ENCODE measurements around the gene TLN1. TPM values are rescaled to one million over a fixed set of nuclear protein-coding genes. Genes with fewer than 3 reads are reported as not detected.

TLN1 gene
- total RNA-seq, 2 donors from 2014 or later, result 117 to 123 TPM

- peaks cover 50% of the 10 kb centered on the region for H3K36me3 ChIP-seq (ENCODE audit: control insufficient read depth, insufficient read depth, low read length)
- peak; percentile 93 for DNase-seq
- Mint-ChIP-seq H3K4me3 (peak within 1 kb of the TSS; percentile 92), H3K4me1 (peaks cover 24% of the 10 kb centered on the region), H3K27me3 (ENCODE audit: insufficient read depth) (no peaks in the 10 kb centered on the region), H3K27ac (peak within 1 kb of the TSS; percentile 92), H3K36me3 (ENCODE audit: low read depth) (peaks cover 39% of the 10 kb centered on the region), H3K9me3 (no peaks in the 10 kb centered on the region)
- no peak for TF ChIP-seq CTCF (conservative IDR thresholded peaks at IDR 0.05)
- no peaks in the 10 kb centered on the region for H3K9me3 ChIP-seq (ENCODE audit: control insufficient read depth, low read length)
- H3K4me1 ChIP-seq (ENCODE audit: control insufficient read depth, insufficient read depth, low read length), result no peaks in the 10 kb centered on the region
- H3K27ac ChIP-seq (ENCODE audit: low read depth, low read length), result no peak within 1 kb of the TSS
- 0% methylated on average over 20 to 69 of the region's 69 CpGs for WGBS, 2 experiments (ENCODE audit: insufficient coverage in 1 of 2, insufficient read length in 1 of 2)
- peak within 1 kb of the TSS; percentile 77 for H3K9ac ChIP-seq (ENCODE audit: extremely low read depth, low read length, poor library complexity, severe bottlenecking)
- no peaks in the 10 kb centered on the region for H3K27me3 ChIP-seq (ENCODE audit: control insufficient read depth, insufficient read depth, low read length, poor library complexity, severe bottlenecking)
- peak within 1 kb of the TSS; percentile 94 for H3K4me3 ChIP-seq (ENCODE audit: low read length)
These were observed 17.0 kb upstream of the TLN1 start, which contains the start of the genes GBA2 and RGP1 for GRCh38 chr9:35748858-35749514. GBA2 (minus strand) TSS chr9:35749228; CDS start chr9:35748704, 524 bp downstream. RGP1 (plus strand) TSS chr9:35749287; CDS start chr9:35749756, 469 bp downstream.

GRCh38 chr9:35748242-35748857, 16.4 kb upstream of the TLN1 start:
- H3K27me3 Mint-ChIP-seq (ENCODE audit: insufficient read depth), result no peaks in the 10 kb centered on the region
- Histone ChIP-seq H3K4me1 (ENCODE audit: control insufficient read depth, insufficient read depth, low read length) (no peaks in the 10 kb centered on the region), H3K9ac (ENCODE audit: extremely low read depth, low read length, poor library complexity, severe bottlenecking) (peak overlapping the region; percentile 77), H3K36me3 (ENCODE audit: control insufficient read depth, insufficient read depth, low read length) (peaks cover 50% of the 10 kb centered on the region), H3K27ac (ENCODE audit: low read depth, low read length) (no peak overlapping the region), H3K9me3 (ENCODE audit: control insufficient read depth, low read length) (no peaks in the 10 kb centered on the region), H3K27me3 (ENCODE audit: control insufficient read depth, insufficient read depth, low read length, poor library complexity, severe bottlenecking) (no peaks in the 10 kb centered on the region), H3K4me3 (ENCODE audit: low read length) (peak overlapping the region; percentile 94)
- peak overlapping the region; percentile 92 for H3K4me3 Mint-ChIP-seq
- no peaks in the 10 kb centered on the region for H3K9me3 Mint-ChIP-seq
- peak overlapping the region; percentile 92 for H3K27ac Mint-ChIP-seq
- no peak for TF ChIP-seq CTCF (conservative IDR thresholded peaks at IDR 0.05)
- peaks cover 24% of the 10 kb centered on the region for H3K4me1 Mint-ChIP-seq
- H3K36me3 Mint-ChIP-seq (ENCODE audit: low read depth), result peaks cover 39% of the 10 kb centered on the region
- WGBS, 2 experiments (ENCODE audit: insufficient coverage in 1 of 2, insufficient read length in 1 of 2), result 0 to 1% methylated on average over 11 to 24 of the region's 24 CpGs
- no peak for DNase-seq

GRCh38 chr9:35746583-35746982, 14.6 kb upstream of the TLN1 start:
- H3K9me3 ChIP-seq (ENCODE audit: control insufficient read depth, low read length), result no peaks in the 10 kb centered on the region
- Mint-ChIP-seq H3K4me3 (peak overlapping the region; percentile 92), H3K27ac (no peak overlapping the region), H3K36me3 (ENCODE audit: low read depth) (peaks cover 48% of the 10 kb centered on the region), H3K27me3 (ENCODE audit: insufficient read depth) (no peaks in the 10 kb centered on the region), H3K4me1 (peaks cover 24% of the 10 kb centered on the region), H3K9me3 (no peaks in the 10 kb centered on the region)
- H3K4me1 ChIP-seq (ENCODE audit: control insufficient read depth, insufficient read depth, low read length), result no peaks in the 10 kb centered on the region
- H3K27me3 ChIP-seq (ENCODE audit: control insufficient read depth, insufficient read depth, low read length, poor library complexity, severe bottlenecking), result no peaks in the 10 kb centered on the region
- no peak overlapping the region for H3K9ac ChIP-seq (ENCODE audit: extremely low read depth, low read length, poor library complexity, severe bottlenecking)
- peaks cover 50% of the 10 kb centered on the region for H3K36me3 ChIP-seq (ENCODE audit: control insufficient read depth, insufficient read depth, low read length)
- no peak overlapping the region for H3K27ac ChIP-seq (ENCODE audit: low read depth, low read length)
- DNase-seq, result no peak
- no peak for TF ChIP-seq CTCF (conservative IDR thresholded peaks at IDR 0.05)
- 75 to 84% methylated on average over 3 of the region's 3 CpGs for WGBS, 2 experiments (ENCODE audit: insufficient coverage in 1 of 2, insufficient read length in 1 of 2)
- peak overlapping the region; percentile 94 for H3K4me3 ChIP-seq (ENCODE audit: low read length)
